ENCODE data around the gene RAB31.

DNA sequence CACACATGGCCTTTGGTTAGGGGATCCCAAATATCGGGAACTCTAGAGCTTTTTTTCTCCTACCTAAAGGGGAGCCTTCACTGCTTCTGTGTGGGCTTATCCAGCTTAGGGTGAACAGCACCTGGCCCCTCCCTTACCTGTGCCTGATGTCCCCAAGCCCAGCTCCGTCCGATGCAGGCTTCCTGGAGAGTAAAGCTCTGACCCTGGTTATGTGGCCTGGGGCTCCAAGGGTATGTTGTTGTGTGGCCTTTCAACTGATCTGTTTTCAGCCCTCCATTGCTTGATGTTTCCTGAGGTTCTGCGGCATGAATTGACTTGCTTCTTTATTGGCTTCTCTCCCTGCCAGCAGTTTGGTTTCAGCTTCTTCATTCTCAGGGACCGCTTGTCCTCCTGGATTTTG is 66.0 kb downstream of the RAB31 start:
- TF ChIP-seq, protein P1, sequence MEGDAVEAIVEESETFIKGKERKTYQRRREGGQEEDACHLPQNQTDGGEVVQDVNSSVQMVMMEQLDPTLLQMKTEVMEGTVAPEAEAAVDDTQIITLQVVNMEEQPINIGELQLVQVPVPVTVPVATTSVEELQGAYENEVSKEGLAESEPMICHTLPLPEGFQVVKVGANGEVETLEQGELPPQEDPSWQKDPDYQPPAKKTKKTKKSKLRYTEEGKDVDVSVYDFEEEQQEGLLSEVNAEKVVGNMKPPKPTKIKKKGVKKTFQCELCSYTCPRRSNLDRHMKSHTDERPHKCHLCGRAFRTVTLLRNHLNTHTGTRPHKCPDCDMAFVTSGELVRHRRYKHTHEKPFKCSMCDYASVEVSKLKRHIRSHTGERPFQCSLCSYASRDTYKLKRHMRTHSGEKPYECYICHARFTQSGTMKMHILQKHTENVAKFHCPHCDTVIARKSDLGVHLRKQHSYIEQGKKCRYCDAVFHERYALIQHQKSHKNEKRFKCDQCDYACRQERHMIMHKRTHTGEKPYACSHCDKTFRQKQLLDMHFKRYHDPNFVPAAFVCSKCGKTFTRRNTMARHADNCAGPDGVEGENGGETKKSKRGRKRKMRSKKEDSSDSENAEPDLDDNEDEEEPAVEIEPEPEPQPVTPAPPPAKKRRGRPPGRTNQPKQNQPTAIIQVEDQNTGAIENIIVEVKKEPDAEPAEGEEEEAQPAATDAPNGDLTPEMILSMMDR (IDR thresholded peaks at IDR 0.05) = no peak
- TF ChIP-seq POLR2AphosphoS5 (IDR thresholded peaks at IDR 0.05) (no peak), EP300 (IDR thresholded peaks at IDR 0.05; ENCODE audit: low read depth) (no peak)
